Measurements from ENCODE around the gene BABAM2. TPM values are rescaled to one million over a fixed set of nuclear protein-coding genes. Genes with fewer than 3 reads are reported as not detected.

BABAM2 gene
- total and polyA plus RNA-seq, 10 of the 15 experiments (the other 5 are each of a cell fraction or from before 2014, with no cell fraction given): 30.7 to 59.9 (median 44.5) TPM

- TF ChIP-seq BCL3 (IDR thresholded peaks at IDR 0.05; ENCODE audit: borderline replicate concordance, insufficient read depth, low read depth, low read length, poor library complexity, severe bottlenecking) (no peak), RBBP5 (conservative IDR thresholded peaks at IDR 0.05) (no peak), MYC (IDR thresholded peaks at IDR 0.05; ENCODE audit: insufficient read depth, insufficient read length, insufficient replicate concordance, low read length, severe bottlenecking) (no peak), IKZF2 (IDR thresholded peaks at IDR 0.05) (no peak), SMARCA5 (IDR thresholded peaks at IDR 0.05) (no peak), BRCA1 (IDR thresholded peaks at IDR 0.05; ENCODE audit: low read depth, low read length) (no peak), SPI1 (IDR thresholded peaks at IDR 0.05; ENCODE audit: borderline replicate concordance, insufficient read depth, low read depth, low read length) (no peak), SIN3A (IDR thresholded peaks at IDR 0.05; ENCODE audit: low read depth, low read length) (no peak), NR2C1 (IDR thresholded peaks at IDR 0.05) (no peak), E2F4 (IDR thresholded peaks at IDR 0.05; ENCODE audit: low read depth, low read length) (no peak), ZNF592 (IDR thresholded peaks at IDR 0.05) (no peak)
Observed at GRCh38 chr2:27857417-27858172, 32.9 kb upstream of the BABAM2 start (continued).
